Ishikawa (cell line): Measurements from ENCODE around the gene CPA2.

Experiments
- CEBPB ChIP-seq: IDR thresholded peaks from 2 replicates; pipeline ENCODE4 v1.6.1; 2012
- EP300 ChIP-seq: IDR thresholded peaks from 2 replicates; pipeline ENCODE4 v1.6.1; 2012; ENCODE audit warnings: borderline replicate concordance
- RAD21 ChIP-seq: IDR thresholded peaks from 2 replicates; pipeline ENCODE4 v1.6.1; 2012; ENCODE audit warnings: low read depth
- TAF1 ChIP-seq: IDR thresholded peaks from 2 replicates; pipeline ENCODE4 v1.6.1; 2012; ENCODE audit warnings: low read depth, mild to moderate bottlenecking
- ZBTB7A ChIP-seq: IDR thresholded peaks from 2 replicates; pipeline ENCODE4 v1.6.1; 2012; ENCODE audit warnings: low read depth
- TF ChIP-seq, protein P1 (sequence below): IDR thresholded peaks from 2 replicates; pipeline ENCODE4 v1.6.1; 2012; ENCODE audit warnings: low read depth, mild to moderate bottlenecking

- TF ChIP-seq, protein P1, sequence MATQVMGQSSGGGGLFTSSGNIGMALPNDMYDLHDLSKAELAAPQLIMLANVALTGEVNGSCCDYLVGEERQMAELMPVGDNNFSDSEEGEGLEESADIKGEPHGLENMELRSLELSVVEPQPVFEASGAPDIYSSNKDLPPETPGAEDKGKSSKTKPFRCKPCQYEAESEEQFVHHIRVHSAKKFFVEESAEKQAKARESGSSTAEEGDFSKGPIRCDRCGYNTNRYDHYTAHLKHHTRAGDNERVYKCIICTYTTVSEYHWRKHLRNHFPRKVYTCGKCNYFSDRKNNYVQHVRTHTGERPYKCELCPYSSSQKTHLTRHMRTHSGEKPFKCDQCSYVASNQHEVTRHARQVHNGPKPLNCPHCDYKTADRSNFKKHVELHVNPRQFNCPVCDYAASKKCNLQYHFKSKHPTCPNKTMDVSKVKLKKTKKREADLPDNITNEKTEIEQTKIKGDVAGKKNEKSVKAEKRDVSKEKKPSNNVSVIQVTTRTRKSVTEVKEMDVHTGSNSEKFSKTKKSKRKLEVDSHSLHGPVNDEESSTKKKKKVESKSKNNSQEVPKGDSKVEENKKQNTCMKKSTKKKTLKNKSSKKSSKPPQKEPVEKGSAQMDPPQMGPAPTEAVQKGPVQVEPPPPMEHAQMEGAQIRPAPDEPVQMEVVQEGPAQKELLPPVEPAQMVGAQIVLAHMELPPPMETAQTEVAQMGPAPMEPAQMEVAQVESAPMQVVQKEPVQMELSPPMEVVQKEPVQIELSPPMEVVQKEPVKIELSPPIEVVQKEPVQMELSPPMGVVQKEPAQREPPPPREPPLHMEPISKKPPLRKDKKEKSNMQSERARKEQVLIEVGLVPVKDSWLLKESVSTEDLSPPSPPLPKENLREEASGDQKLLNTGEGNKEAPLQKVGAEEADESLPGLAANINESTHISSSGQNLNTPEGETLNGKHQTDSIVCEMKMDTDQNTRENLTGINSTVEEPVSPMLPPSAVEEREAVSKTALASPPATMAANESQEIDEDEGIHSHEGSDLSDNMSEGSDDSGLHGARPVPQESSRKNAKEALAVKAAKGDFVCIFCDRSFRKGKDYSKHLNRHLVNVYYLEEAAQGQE = no peak
- TF ChIP-seq CEBPB (no peak), RAD21 (no peak), ZBTB7A (no peak), TAF1 (no peak), EP300 (no peak)
Measured at GRCh38 chr7:130228840-130229502, 37.7 kb upstream of the CPA2 start.
